ENCODE results near the gene CIRBP. TPM values are rescaled to one million over a fixed set of nuclear protein-coding genes. Genes with fewer than 3 reads are reported as not detected.

Gene CIRBP
- total and polyA plus RNA-seq, 3 experiments from 2014 or later: 238 to 258 (median 253) TPM

DNA sequence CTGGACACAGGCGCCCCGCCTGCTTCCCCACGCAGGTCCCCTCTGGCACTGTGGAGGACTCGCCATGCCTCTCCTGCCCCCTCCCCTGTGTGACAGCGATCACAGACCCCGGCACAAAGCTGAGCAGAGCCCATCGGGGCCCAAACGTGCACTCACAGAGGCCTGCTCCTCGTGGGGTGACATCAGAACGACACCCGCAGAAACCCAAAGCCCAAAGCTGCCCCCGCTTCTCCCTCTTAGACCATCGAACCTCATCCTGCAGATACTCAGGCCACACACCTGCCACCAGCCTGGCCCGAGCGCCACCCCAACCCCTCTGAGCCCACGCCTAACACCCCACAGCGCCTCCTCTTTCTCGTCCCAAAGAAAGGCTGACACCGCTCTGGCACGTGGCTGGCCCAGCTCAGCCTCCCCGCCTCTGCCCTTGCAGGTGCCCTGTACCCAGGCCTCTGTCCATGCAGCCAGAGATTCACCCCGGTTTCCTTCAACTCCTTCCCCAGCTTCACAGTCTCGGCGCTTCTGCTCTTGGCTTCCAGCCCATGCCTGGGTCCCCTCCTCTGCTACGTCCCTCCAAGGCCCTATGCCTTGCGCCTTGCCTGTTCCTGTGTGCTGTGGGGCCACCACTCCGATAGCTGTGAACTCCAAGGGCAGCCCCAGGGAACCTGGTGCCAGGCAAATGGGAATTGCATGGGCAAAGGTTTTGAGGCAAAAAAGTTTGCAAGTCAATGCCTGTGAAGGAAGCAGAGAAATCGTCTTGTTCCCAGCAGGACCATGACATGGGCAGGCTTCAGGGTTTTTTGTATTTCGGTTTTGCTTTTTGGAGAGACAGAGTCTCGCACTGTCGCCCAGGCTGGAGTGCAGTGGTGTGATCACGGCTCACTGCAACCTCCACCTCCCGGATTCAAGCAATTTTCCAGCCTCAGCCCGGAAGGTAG is 30.5 kb upstream of the CIRBP start:
- H3K4me1 ChIP-seq (ENCODE audit: insufficient read depth, low read length): peaks cover 34% of the 10 kb centered on the region
- H3K27ac ChIP-seq (ENCODE audit: low read depth, low read length): no peak overlapping the region
- peak in 1 of 5 donors; percentile 55 for DNase-seq
- H3K4me3 ChIP-seq (ENCODE audit: low read length): no peak overlapping the region
- Mint-ChIP-seq H3K9me3 (no peaks in the 10 kb centered on the region), H3K36me3 (peaks cover 0 to 4% (median 0%) of the 10 kb centered on the region in 3 donors), H3K4me1 (peaks cover 16 to 45% (median 19%) of the 10 kb centered on the region in 3 donors), H3K4me3 (peak overlapping the region; percentile 54 to 92 (median 83)), H3K27ac (peak overlapping the region; percentile 37 to 91 (median 87)), H3K27me3 (peaks cover 6 to 8% of the 10 kb centered on the region in 2 donors)
- H3K9me3 ChIP-seq (ENCODE audit: low read length): no peaks in the 10 kb centered on the region
- POLR2A ChIA-PET: interaction anchor here (0.6 to 1.8 kb wide), 5 partner anchors 31 to 579 kb away, joined by 3 to 8 read pairs (median 3); partner anchors contain the start of gene CIRBP
- CTCF ChIA-PET: interaction anchor here (1.0 to 1.6 kb wide), 4 partner anchors 15 to 183 kb away, joined by 3 to 4 read pairs (median 3); partner anchors contain the start of gene CIRBP
- no peaks in the 10 kb centered on the region for H3K27me3 ChIP-seq (ENCODE audit: insufficient read depth, low read length, poor library complexity, severe bottlenecking)
- H3K36me3 ChIP-seq (ENCODE audit: insufficient read depth, low read length): no peaks in the 10 kb centered on the region

DNA sequence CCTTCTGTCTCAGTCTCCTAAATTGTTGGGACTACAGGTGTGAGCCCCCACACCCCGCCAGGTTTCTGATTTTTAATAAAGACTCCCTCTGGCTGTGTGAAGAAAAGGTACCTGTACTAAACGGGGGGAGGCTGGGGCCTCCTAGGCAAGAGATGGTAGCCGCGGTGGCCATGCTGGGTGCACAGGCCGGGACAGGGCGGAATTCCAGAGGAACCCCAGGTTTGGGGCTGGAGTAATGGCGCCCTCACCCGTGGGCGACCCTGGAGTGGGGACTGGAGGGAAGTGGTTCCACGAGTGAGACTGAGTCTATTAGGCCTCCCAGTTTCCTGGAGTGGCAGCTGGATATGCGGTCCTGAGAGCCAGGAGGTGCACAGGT is 29.7 kb upstream of the CIRBP start:
- peak overlapping the region; percentile 48 for H3K27ac ChIP-seq (ENCODE audit: low read depth, low read length)
- Mint-ChIP-seq H3K36me3 (peaks cover 0 to 5% (median 0%) of the 10 kb centered on the region in 3 donors), H3K27ac (peak overlapping the region in 7 of 8 donors; percentile 37 to 95 (median 89)), H3K9me3 (no peaks in the 10 kb centered on the region), H3K27me3 (peaks cover 6 to 8% of the 10 kb centered on the region in 2 donors), H3K4me3 (peak overlapping the region; percentile 54 to 92 (median 83)), H3K4me1 (peaks cover 17 to 46% (median 19%) of the 10 kb centered on the region in 3 donors)
- H3K36me3 ChIP-seq (ENCODE audit: insufficient read depth, low read length): no peaks in the 10 kb centered on the region
- DNase-seq: no peak
- no peak overlapping the region for H3K4me3 ChIP-seq (ENCODE audit: low read length)
- no peaks in the 10 kb centered on the region for H3K27me3 ChIP-seq (ENCODE audit: insufficient read depth, low read length, poor library complexity, severe bottlenecking)
- ChIA-PET CTCF (interaction anchor here (1.0 to 1.6 kb wide), 4 partner anchors 16 to 184 kb away, joined by 3 to 4 read pairs (median 3); partner anchors contain the start of gene CIRBP), POLR2A (interaction anchor here (1.8 kb wide), 1 partner anchor 30 kb away, joined by 8 read pairs; the partner anchor contains the start of gene CIRBP)
- peaks cover 42% of the 10 kb centered on the region for H3K4me1 ChIP-seq (ENCODE audit: insufficient read depth, low read length)
- no peaks in the 10 kb centered on the region for H3K9me3 ChIP-seq (ENCODE audit: low read length)

DNA sequence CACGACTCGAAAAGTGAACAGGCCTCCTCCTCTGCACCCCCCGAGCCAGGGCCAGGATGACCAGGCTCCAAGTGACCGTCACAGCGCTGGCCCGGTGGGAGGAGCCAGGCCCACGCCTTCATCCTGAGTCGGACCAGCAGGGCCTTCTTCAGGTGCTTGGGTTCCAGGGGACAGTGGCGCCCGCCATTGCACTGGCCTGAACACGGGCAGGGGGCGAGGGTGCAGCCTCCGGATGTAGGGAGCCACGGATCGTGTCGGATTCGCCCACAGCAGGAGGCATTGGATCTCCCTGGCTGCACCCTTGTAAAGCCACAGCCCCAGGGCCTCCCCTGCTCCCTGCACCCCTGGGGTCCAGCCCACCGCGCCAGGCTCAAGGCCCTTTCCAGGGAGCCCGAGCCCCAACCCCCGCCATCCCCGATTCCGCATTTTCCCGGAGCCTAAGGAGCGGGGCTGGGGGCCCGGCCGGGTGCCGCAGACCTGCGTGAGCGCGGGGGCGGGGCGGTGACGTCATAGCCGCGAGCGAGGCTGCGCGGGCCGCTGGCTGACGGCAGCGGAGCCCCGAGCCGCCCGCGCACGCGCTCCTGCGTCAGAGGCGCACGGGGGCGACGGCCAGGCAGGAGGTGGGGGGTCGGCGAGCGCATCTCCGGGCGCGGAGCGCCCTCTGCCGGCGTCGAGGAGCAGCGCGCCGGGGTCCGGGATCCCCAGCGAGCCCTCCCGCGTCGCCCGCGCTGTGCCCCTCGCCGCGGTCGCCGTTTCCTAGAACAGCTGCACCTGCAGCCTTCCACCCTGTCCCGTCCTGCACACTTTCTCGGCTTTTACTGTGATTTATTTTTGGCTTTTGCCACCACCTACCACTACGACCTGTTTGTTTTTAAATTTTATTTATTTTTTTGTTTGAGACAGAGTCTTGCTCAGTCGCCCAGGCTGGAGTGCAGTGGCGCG is 29.1 kb upstream of the CIRBP start:
- Histone ChIP-seq H3K36me3 (ENCODE audit: insufficient read depth, low read length) (no peaks in the 10 kb centered on the region), H3K9me3 (ENCODE audit: low read length) (no peaks in the 10 kb centered on the region), H3K4me1 (ENCODE audit: insufficient read depth, low read length) (peaks cover 49% of the 10 kb centered on the region), H3K27ac (ENCODE audit: low read depth, low read length) (peak overlapping the region; percentile 48), H3K27me3 (ENCODE audit: insufficient read depth, low read length, poor library complexity, severe bottlenecking) (no peaks in the 10 kb centered on the region), H3K4me3 (ENCODE audit: low read length) (no peak overlapping the region)
- CTCF ChIA-PET: interaction anchor here (0.6 to 7.5 kb wide), 7 partner anchors 15 to 318 kb away, joined by 3 to 484 read pairs (median 3); partner anchors contain the start of gene CIRBP
- H3K4me1 Mint-ChIP-seq: peaks cover 20 to 51% (median 22%) of the 10 kb centered on the region in 3 donors
- peak overlapping the region in 7 of 8 donors; percentile 37 to 95 (median 89) for H3K27ac Mint-ChIP-seq
- POLR2A ChIA-PET: interaction anchor here (0.6 to 2.4 kb wide), 3 partner anchors 29 to 48 kb away, joined by 3 to 22 read pairs (median 6); partner anchors contain the start of gene CIRBP
- peak; percentile 91 to 96 (median 94) for DNase-seq
- peaks cover 6 to 8% of the 10 kb centered on the region in 2 donors for H3K27me3 Mint-ChIP-seq
- H3K36me3 Mint-ChIP-seq: peaks cover 0 to 7% (median 0%) of the 10 kb centered on the region in 3 donors
- H3K4me3 Mint-ChIP-seq: peak overlapping the region; percentile 54 to 93 (median 84)
- no peaks in the 10 kb centered on the region for H3K9me3 Mint-ChIP-seq

DNA sequence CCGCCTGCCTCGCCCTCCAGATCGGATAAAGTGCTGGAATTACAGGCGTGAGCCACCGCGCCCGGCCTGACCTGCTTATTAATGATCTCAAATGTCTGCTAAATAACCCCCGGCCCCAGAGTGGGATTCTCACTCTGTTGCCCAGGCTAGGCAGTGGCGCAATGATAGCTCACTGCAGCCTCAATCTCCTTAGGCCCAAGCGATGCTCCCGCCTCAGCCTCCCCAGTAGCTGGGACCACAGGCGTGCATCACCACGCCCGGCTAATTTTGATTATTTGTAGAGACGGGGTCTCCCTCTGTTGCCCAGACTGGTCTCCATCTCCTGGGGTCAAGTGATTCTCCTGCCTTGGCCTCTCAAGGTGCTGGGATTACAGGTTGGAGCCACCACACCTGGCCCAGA is 28.2 kb upstream of the CIRBP start:
- H3K27ac Mint-ChIP-seq: peak overlapping the region in 5 of 8 donors; percentile 89 to 98 (median 96)
- no peak overlapping the region for H3K27ac ChIP-seq (ENCODE audit: low read depth, low read length)

DNA sequence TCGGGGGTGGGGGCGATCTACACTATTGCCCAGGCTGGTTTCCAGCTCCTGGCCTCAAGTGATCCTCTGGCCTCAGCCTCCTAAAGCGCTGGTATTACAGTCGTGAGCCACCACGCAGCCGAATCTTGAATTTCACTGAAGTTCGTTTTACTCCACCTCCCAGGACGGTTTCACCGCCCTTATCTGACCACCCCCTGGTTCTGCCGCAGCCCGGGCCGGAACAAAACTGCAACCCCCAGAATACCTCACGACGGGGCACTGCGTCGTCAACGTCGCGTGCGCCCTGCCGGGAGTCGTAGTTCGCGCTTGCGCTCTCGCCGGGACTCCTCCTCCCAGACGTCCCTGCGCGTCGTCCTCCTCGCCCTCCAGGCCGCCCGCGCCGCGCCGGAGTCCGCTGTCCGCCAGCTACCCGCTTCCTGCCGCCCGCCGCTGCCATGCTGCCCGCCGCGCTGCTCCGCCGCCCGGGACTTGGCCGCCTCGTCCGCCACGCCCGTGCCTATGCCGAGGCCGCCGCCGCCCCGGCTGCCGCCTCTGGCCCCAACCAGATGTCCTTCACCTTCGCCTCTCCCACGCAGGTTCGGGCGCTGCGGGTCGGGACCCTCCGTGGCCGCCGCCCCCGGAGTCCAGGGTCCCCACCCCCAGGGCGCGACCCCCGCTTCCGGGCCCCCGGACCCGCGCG is 27.6 kb upstream of the CIRBP start, which contains the start of gene ATP5F1D:
Gene ATP5F1D, plus strand, starts transcription at position 335 of the 679 bp plus-strand sequence. Its CDS starts 100 bp downstream, at position 435.
- Histone ChIP-seq H3K27ac (ENCODE audit: low read depth, low read length) (peak within 1 kb of the TSS; percentile 43), H3K9me3 (ENCODE audit: low read length) (no peaks in the 10 kb centered on the region), H3K4me3 (ENCODE audit: low read length) (peak within 1 kb of the TSS; percentile 39), H3K36me3 (ENCODE audit: insufficient read depth, low read length) (no peaks in the 10 kb centered on the region), H3K4me1 (ENCODE audit: insufficient read depth, low read length) (peaks cover 53% of the 10 kb centered on the region), H3K27me3 (ENCODE audit: insufficient read depth, low read length, poor library complexity, severe bottlenecking) (no peaks in the 10 kb centered on the region)
- Mint-ChIP-seq H3K27me3 (peaks cover 5 to 8% of the 10 kb centered on the region in 2 donors), H3K36me3 (peaks cover 0 to 7% (median 0%) of the 10 kb centered on the region in 3 donors), H3K4me1 (peaks cover 20 to 53% (median 22%) of the 10 kb centered on the region in 3 donors), H3K9me3 (no peaks in the 10 kb centered on the region), H3K27ac (peak within 1 kb of the TSS; percentile 89 to 98 (median 94)), H3K4me3 (peak within 1 kb of the TSS; percentile 84 to 93 (median 91))
- CTCF ChIA-PET: interaction anchor here (1.0 to 7.5 kb wide), 5 partner anchors 16 to 177 kb away, joined by 3 to 484 read pairs (median 3); partner anchors contain the start of gene CIRBP
- POLR2A ChIA-PET: interaction anchor here (1.3 to 2.4 kb wide), 3 partner anchors 25 to 129 kb away, joined by 3 to 22 read pairs (median 8); partner anchors contain the start of gene CIRBP
- DNase-seq: peak; percentile 83 to 93 (median 85)

More for the DNA sequence above, 28.2 kb upstream of the CIRBP start:
- CTCF ChIA-PET: interaction anchor here (0.6 to 7.5 kb wide), 6 partner anchors 15 to 319 kb away, joined by 3 to 484 read pairs (median 3); partner anchors contain the start of gene CIRBP
- Mint-ChIP-seq H3K4me3 (peak overlapping the region; percentile 30 to 93 (median 91)), H3K27me3 (peaks cover 5 to 8% of the 10 kb centered on the region in 2 donors), H3K4me1 (peaks cover 20 to 51% (median 22%) of the 10 kb centered on the region in 3 donors), H3K36me3 (peaks cover 0 to 7% (median 0%) of the 10 kb centered on the region in 3 donors), H3K9me3 (no peaks in the 10 kb centered on the region)
- H3K27me3 ChIP-seq (ENCODE audit: insufficient read depth, low read length, poor library complexity, severe bottlenecking): no peaks in the 10 kb centered on the region
- H3K4me1 ChIP-seq (ENCODE audit: insufficient read depth, low read length): peaks cover 53% of the 10 kb centered on the region
- DNase-seq: no peak
- peak overlapping the region; percentile 39 for H3K4me3 ChIP-seq (ENCODE audit: low read length)
- H3K36me3 ChIP-seq (ENCODE audit: insufficient read depth, low read length): no peaks in the 10 kb centered on the region
- no peaks in the 10 kb centered on the region for H3K9me3 ChIP-seq (ENCODE audit: low read length)
- POLR2A ChIA-PET: interaction anchor here (0.6 to 2.4 kb wide), 5 partner anchors 25 to 129 kb away, joined by 3 to 22 read pairs (median 3); partner anchors contain the start of gene CIRBP

DNA sequence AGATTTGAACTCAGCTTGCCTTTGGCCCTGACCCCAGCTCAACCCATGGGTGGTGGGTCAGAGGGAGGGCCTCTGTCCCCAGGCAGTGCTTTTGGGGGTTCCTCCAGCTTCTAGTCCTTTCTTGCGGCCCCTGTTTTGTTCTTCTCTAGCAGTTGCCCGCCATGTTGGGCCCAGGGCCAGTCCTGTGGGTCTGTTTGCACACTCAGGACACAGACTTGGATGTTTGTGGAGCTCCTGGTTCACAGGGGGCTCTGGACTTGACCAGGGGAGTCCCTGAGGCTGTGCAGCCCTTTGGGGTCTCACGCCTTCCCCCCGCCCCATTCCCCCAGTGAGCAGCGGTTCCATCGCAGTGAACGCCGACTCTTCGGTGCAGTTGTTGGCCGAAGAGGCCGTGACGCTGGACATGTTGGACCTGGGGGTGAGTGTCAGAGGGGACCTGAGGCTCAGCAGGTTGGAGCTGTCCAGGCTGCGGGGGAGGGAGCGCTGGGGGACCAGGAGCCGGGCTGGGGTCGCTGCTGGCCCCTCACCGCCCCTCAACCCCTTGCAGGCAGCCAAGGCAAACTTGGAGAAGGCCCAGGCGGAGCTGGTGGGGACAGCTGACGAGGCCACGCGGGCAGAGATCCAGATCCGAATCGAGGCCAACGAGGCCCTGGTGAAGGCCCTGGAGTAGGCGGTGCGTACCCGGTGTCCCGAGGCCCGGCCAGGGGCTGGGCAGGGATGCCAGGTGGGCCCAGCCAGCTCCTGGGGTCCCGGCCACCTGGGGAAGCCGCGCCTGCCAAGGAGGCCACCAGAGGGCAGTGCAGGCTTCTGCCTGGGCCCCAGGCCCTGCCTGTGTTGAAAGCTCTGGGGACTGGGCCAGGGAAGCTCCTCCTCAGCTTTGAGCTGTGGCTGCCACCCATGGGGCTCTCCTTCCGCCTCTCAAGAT is 25.1 kb upstream of the CIRBP start:
- Histone ChIP-seq H3K36me3 (ENCODE audit: insufficient read depth, low read length) (no peaks in the 10 kb centered on the region), H3K9me3 (ENCODE audit: low read length) (no peaks in the 10 kb centered on the region), H3K4me3 (ENCODE audit: low read length) (no peak overlapping the region), H3K27me3 (ENCODE audit: insufficient read depth, low read length, poor library complexity, severe bottlenecking) (no peaks in the 10 kb centered on the region), H3K27ac (ENCODE audit: low read depth, low read length) (peak overlapping the region; percentile 38), H3K4me1 (ENCODE audit: insufficient read depth, low read length) (peaks cover 53% of the 10 kb centered on the region)
- H3K27me3 Mint-ChIP-seq: no peaks in the 10 kb centered on the region
- peaks cover 11 to 44% (median 14%) of the 10 kb centered on the region in 3 donors for H3K4me1 Mint-ChIP-seq
- no peaks in the 10 kb centered on the region for H3K9me3 Mint-ChIP-seq
- peak overlapping the region; percentile 64 to 85 (median 70) for H3K4me3 Mint-ChIP-seq
- ChIA-PET CTCF (interaction anchor here (0.6 to 7.5 kb wide), 40 partner anchors 11 to 1027 kb away, joined by 3 to 484 read pairs (median 4); partner anchors contain the start of genes ARHGAP45, CIRBP, FAM174C and RNU6-2), POLR2A (interaction anchor here (0.5 to 4.4 kb wide), 14 partner anchors 9 to 260 kb away, joined by 3 to 280 read pairs (median 6); partner anchors contain the start of genes CIRBP, FAM174C, PCSK4 and WDR18)
- peak overlapping the region; percentile 71 to 98 (median 92) for H3K27ac Mint-ChIP-seq
- peak; percentile 80 to 92 (median 84) for DNase-seq
- peaks cover 0 to 7% (median 0%) of the 10 kb centered on the region in 3 donors for H3K36me3 Mint-ChIP-seq
